Measurements from ENCODE around the gene ATF4.

Gene ATF4, protein sequence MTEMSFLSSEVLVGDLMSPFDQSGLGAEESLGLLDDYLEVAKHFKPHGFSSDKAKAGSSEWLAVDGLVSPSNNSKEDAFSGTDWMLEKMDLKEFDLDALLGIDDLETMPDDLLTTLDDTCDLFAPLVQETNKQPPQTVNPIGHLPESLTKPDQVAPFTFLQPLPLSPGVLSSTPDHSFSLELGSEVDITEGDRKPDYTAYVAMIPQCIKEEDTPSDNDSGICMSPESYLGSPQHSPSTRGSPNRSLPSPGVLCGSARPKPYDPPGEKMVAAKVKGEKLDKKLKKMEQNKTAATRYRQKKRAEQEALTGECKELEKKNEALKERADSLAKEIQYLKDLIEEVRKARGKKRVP

GRCh38 chr22:39520226-39521105 lies at the start of gene ATF4:
Gene ATF4 (plus strand): TSS chr22:39520562. CDS start chr22:39521446, 884 bp downstream.
- peak; percentile 86 to 89 for DNase-seq (ENCODE audit: low read depth in 2 of 2)

GRCh38 chr22:39471381-39472141 lies 48.8 kb upstream of the ATF4 start:
- no peak for DNase-seq (ENCODE audit: low read depth in 2 of 2)

DNA sequence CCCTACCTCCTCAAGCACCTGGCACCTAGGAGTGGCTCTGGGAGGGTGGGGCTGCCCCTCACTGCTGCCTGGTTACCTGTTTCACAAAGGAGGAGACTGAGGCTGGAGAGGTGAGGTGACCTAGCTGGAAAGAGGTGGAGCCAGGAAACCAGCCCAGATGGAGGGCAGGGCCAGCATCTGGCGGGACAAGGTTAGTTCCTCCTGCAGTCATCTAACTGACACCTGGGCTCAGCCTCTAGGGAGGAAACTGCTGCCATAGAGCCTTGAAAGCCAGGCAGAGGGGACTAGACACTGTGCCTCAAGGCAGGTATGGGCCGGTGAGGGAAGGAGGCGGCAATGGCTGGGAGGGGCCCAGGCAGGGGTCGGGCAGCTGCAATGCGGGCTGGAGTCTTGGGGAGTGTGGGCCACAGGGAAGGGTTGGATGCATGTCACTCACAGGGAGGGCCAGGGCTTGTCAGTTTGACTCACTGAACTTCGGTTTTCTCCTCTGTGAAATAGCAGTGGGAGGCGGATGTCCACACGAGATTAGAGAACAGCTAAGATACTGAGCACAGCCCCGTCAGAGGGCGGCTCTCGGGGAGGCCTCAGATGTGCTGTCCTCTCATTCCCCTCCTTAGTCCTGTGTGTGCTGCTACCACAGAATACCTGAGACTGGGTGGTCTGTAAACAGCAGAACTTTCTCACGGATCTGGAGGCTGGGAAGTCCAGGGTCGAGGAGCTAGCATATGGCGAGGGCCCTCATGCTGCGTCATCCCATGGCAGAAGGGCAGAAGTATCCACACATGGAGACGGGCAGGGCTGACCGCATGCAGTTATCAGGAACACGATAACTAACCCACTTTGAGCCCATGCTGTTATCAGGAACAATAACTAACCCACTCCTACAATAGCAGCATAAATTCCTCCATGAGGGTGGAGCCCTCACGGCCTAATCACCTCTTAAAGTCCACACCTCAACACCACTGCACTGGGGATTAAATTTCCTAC lies 47.5 kb upstream of the ATF4 start:
- DNase-seq (ENCODE audit: low read depth in 2 of 2) = no peak

- no peak for DNase-seq (ENCODE audit: low read depth in 2 of 2)
These were observed 46.5 kb upstream of the ATF4 start for GRCh38 chr22:39473851-39474250.

DNA sequence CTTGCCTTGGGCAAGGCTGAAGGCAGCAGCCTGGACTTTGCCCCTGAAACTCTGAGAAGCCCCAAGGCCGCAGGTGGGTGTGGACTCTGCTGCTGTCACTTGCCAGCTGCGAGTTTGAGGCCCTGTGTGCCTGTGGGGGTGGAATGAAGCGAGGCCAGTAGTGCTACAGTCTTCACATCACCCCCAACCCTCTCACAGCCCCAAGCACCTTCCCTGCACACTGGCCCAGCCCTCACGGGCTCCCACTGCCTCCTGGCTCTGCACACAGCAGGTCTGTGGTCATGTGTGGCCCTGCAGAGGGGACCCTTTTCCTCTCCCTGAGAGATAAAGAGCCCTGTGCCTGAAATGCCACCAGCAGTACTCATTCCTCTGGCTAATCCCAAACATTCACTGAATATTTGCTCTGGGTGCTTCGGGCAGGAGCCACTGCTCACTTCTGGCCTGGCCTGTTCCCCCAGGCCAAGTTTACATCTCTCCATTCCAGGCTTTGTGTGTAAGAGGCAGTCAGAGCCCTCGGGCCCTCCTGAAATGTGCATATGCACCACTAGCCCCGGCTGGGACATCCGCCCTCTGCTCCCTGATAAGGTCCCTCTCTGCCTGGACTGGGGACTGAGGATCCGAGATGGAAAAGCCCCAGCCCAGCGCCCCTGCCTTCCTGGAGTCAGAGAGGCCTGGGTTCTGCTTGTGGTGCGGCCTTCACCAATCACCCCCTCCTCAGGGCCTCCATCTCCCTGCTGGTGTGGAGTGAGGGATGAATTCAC lies 45.8 kb upstream of the ATF4 start:
- no peak for DNase-seq (ENCODE audit: low read depth in 2 of 2)

DNA sequence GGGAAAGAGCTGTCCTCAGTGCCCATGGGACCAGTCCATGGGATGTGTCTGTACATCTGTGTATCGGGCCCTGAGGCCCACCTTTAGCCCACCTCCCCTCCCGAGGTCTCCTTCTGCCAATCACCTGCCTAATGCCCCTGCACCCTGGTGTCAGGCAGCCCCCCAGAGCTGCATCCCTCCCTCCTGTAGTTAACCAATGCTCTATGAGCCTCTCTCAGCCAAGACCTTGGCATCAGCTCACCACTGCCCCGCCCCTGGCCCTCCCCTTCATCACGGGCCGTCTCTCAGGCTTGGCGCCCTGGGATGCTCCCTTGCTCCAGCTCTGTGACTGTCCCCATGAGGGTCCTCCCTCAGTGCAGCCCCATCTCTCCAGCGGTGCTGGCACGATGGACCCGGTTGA lies 45.0 kb upstream of the ATF4 start:
- DNase-seq (ENCODE audit: low read depth in 2 of 2) = no peak

- DNase-seq (ENCODE audit: low read depth in 2 of 2) = no peak
These were observed 44.5 kb upstream of the ATF4 start for GRCh38 chr22:39475902-39476301.

DNA sequence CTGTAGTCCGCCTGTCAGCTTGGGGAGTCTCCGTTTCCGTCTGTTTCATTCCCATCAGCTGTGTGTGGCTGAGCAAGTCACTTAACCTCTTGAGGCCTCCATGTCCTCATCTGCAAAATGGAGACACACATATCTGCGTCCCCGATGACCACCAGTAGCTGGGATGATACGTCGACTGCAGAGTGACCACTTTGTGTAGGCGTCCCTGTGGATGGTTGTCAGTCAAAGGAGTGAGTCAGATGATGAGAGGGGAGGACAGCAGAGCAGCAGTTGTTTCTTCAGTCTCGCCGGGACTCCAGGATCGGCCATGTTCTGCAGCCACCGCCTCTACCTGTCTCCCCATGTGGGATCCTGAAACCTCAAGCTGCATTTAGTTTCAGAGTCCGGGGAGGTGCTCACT lies 43.7 kb upstream of the ATF4 start:
- no peak for DNase-seq (ENCODE audit: low read depth in 2 of 2)

DNA sequence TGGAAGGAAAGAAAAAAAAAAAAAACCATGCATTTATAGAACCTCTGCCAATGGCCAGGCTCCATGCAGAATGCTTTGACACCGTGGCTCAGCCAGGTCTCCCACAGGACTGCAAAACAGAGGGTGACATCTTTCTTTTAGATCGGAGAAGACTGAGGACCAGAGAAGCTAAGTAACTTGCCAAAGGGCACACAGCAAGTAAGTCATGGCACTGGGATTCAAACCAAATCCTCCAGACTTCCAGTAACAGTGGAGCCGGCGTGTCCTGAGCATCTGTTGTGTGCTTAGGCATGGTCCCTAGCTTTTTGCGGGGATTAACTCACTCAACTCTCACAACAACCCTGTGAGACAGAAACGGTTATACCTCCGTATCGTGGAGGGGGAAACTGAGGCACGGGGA lies 42.8 kb upstream of the ATF4 start:
- no peak for DNase-seq (ENCODE audit: low read depth in 2 of 2)

- DNase-seq (ENCODE audit: low read depth in 2 of 2) = no peak
These were observed 41.9 kb upstream of the ATF4 start for GRCh38 chr22:39478441-39478850.

GRCh38 chr22:39479254-39479653 lies 41.1 kb upstream of the ATF4 start:
- DNase-seq (ENCODE audit: low read depth in 2 of 2) = no peak

- DNase-seq (ENCODE audit: low read depth in 2 of 2) = no peak
These were observed 39.8 kb upstream of the ATF4 start for GRCh38 chr22:39480557-39480956.

GRCh38 chr22:39481054-39481453 lies 39.3 kb upstream of the ATF4 start:
- DNase-seq (ENCODE audit: low read depth in 2 of 2) = no peak

GRCh38 chr22:39481595-39481994 lies 38.8 kb upstream of the ATF4 start:
- no peak for DNase-seq (ENCODE audit: low read depth in 2 of 2)

GRCh38 chr22:39482768-39483167 lies 37.6 kb upstream of the ATF4 start:
- no peak for DNase-seq (ENCODE audit: low read depth in 2 of 2)

- no peak for DNase-seq (ENCODE audit: low read depth in 2 of 2)
These were observed 33.2 kb upstream of the ATF4 start for GRCh38 chr22:39486951-39487825.

DNA sequence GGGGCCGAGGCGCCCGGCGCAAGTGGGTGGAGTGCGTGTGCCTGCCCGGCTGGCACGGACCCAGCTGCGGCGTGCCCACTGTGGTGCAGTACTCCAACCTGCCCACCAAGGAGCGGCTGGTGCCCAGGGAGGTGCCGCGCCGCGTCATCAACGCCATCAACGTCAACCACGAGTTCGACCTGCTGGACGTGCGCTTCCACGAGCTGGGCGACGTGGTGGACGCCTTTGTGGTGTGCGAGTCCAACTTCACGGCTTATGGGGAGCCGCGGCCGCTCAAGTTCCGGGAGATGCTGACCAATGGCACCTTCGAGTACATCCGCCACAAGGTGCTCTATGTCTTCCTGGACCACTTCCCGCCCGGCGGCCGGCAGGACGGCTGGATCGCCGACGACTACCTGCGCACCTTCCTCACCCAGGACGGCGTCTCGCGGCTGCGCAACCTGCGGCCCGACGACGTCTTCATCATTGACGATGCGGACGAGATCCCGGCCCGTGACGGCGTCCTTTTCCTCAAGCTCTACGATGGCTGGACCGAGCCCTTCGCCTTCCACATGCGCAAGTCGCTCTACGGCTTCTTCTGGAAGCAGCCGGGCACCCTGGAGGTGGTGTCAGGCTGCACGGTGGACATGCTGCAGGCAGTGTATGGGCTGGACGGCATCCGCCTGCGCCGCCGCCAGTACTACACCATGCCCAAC lies 32.4 kb upstream of the ATF4 start:
- no peak for DNase-seq (ENCODE audit: low read depth in 2 of 2)

- DNase-seq (ENCODE audit: low read depth in 2 of 2) = no peak
These were observed 31.7 kb upstream of the ATF4 start for GRCh38 chr22:39488563-39489083.
